Measurements from ENCODE around the gene NBAS.

The NBAS gene

DNA sequence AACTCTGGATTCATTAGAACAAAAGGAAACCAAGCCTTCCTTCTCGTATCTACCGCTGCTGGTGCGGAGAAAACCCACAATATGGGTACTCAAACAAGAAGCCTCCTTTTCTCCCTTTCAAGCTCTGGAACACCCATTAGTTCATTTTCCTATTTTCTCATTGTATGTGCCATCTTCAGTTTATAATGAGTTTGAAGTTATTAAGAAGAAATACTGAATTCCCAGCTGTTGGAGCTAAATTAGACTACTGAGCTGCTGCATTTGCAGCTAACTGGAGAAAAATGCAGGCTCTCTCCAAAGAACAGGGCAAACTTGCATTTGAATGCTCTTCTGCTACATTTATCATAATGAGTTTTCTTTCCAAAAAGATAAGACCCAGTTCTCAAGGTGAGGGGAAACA, 398.5 kb downstream of the NBAS start:
- no peaks in the 10 kb centered on the region for H3K27me3 Mint-ChIP-seq (ENCODE audit: low read depth)
- no peak overlapping the region for H3K27ac Mint-ChIP-seq

DNA sequence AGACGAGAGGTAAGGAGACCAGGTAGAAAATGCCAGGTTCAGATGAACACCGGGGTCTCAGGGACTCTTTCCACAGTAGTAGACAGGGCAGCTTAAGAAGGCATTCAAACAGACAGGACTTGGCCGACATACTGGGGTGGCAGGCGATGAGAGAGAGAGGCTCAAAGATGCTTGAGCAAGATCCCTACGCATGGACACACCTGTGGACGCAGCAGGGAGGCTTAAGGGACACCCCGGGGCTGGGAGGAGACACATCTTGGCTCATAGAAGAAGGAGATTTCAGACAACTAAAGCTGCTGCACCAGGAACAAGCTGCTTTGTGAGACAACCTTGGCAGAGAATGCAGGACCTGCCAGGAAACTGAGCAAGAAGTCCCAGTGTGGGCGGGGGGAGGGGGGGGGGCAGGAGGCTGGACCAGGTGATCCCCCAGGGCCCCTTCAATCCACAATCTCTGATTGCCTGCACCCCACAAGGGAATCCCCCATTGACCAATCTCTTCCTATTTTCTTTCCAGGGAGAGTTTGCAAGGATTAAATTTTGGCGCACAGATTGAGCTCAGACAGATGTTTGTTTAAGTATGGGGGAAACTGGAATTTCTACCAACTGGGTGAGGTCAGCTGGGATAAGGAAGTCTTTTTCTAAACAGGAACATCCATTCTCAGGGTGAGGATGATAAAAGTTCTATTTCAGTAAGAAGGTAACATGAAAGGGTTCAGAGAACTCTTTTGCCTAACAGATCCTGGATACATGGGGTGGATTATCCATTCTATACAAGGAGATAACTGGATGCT, 400.7 kb downstream of the NBAS start:
- peaks cover 8% of the 10 kb centered on the region for H3K4me1 Mint-ChIP-seq
- no peak overlapping the region for H3K27ac Mint-ChIP-seq
- H3K4me3 Mint-ChIP-seq = no peak overlapping the region
- H3K36me3 Mint-ChIP-seq (ENCODE audit: low read depth) = peaks cover 3% of the 10 kb centered on the region
- TF ChIP-seq, protein P1, sequence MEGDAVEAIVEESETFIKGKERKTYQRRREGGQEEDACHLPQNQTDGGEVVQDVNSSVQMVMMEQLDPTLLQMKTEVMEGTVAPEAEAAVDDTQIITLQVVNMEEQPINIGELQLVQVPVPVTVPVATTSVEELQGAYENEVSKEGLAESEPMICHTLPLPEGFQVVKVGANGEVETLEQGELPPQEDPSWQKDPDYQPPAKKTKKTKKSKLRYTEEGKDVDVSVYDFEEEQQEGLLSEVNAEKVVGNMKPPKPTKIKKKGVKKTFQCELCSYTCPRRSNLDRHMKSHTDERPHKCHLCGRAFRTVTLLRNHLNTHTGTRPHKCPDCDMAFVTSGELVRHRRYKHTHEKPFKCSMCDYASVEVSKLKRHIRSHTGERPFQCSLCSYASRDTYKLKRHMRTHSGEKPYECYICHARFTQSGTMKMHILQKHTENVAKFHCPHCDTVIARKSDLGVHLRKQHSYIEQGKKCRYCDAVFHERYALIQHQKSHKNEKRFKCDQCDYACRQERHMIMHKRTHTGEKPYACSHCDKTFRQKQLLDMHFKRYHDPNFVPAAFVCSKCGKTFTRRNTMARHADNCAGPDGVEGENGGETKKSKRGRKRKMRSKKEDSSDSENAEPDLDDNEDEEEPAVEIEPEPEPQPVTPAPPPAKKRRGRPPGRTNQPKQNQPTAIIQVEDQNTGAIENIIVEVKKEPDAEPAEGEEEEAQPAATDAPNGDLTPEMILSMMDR (IDR thresholded peaks at IDR 0.05; ENCODE audit: unreplicated experiment in 3 of 3) = no peak
- H3K9me3 Mint-ChIP-seq = no peaks in the 10 kb centered on the region
- H3K27me3 Mint-ChIP-seq (ENCODE audit: low read depth) = no peaks in the 10 kb centered on the region

More for the DNA sequence above, 398.5 kb downstream of the NBAS start:
- Mint-ChIP-seq H3K9me3 (no peaks in the 10 kb centered on the region), H3K36me3 (ENCODE audit: low read depth) (peaks cover 18% of the 10 kb centered on the region), H3K4me3 (no peak overlapping the region), H3K4me1 (peaks cover 8% of the 10 kb centered on the region)
- TF ChIP-seq, protein P1 (IDR thresholded peaks at IDR 0.05; ENCODE audit: unreplicated experiment in 3 of 3) = no peak

DNA sequence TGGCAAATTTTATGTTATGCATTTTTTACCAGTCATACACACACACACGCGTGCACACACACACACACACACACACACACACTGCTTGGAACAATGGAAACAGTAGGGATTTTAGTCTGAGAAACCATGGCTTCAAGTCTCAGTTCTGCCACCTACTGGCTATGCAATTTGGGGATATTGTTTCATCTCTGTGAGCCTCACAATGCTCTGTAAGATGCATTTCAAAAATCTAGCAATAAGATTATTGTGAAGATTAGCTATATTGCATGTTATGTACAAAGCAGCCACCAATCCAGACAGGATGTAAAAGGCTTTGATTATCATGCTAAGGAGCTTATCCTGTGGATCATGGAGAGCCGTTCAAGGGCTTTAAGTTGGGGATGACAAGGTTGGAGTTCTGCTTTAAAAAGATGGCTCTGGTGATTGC, 401.4 kb downstream of the NBAS start:
- Mint-ChIP-seq H3K36me3 (ENCODE audit: low read depth) (no peaks in the 10 kb centered on the region), H3K4me1 (peaks cover 8% of the 10 kb centered on the region), H3K9me3 (no peaks in the 10 kb centered on the region), H3K4me3 (no peak overlapping the region), H3K27ac (no peak overlapping the region), H3K27me3 (ENCODE audit: low read depth) (no peaks in the 10 kb centered on the region)
- TF ChIP-seq, protein P1 (IDR thresholded peaks at IDR 0.05; ENCODE audit: unreplicated experiment in 3 of 3) = peak; percentile 19 to 42 (median 21)

- TF ChIP-seq, protein P1 (IDR thresholded peaks at IDR 0.05; ENCODE audit: unreplicated experiment in 3 of 3) = no peak
- Mint-ChIP-seq H3K4me1 (peaks cover 8% of the 10 kb centered on the region), H3K27me3 (ENCODE audit: low read depth) (no peaks in the 10 kb centered on the region), H3K36me3 (ENCODE audit: low read depth) (no peaks in the 10 kb centered on the region), H3K9me3 (no peaks in the 10 kb centered on the region), H3K27ac (no peak overlapping the region), H3K4me3 (no peak overlapping the region)
Measured at GRCh38 chr2:15159206-15159605, 401.9 kb downstream of the NBAS start.

DNA sequence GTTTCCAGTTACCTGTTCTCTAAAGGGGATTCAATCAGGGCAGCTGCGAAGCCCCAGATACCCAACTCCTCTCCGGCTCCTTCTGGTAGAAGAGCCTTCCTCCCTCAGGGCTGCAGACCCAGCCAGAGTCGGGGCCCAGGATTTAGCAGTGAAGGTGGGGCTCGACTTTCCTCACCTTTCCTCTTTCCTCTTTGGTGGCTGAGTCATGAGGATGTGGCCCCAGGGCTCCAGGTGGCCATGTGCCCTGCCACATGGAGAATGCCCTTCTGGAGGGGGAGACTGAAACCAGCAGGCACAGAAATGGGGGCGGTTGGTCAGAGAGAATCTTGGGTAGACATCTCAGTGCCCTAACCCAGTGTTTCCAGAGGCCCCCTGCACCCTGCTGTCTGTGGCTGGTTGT, 402.6 kb downstream of the NBAS start:
- no peaks in the 10 kb centered on the region for H3K27me3 Mint-ChIP-seq (ENCODE audit: low read depth)
- TF ChIP-seq, protein P1 (IDR thresholded peaks at IDR 0.05; ENCODE audit: unreplicated experiment in 3 of 3) = no peak
- H3K27ac Mint-ChIP-seq = no peak overlapping the region
- H3K9me3 Mint-ChIP-seq = no peaks in the 10 kb centered on the region
- no peak overlapping the region for H3K4me3 Mint-ChIP-seq
- H3K36me3 Mint-ChIP-seq (ENCODE audit: low read depth) = no peaks in the 10 kb centered on the region
- peaks cover 8% of the 10 kb centered on the region for H3K4me1 Mint-ChIP-seq

GRCh38 chr2:15158100-15158499, 403.0 kb downstream of the NBAS start:
- H3K27me3 Mint-ChIP-seq (ENCODE audit: low read depth) = no peaks in the 10 kb centered on the region
- H3K36me3 Mint-ChIP-seq (ENCODE audit: low read depth) = no peaks in the 10 kb centered on the region
- TF ChIP-seq, protein P1 (IDR thresholded peaks at IDR 0.05; ENCODE audit: unreplicated experiment in 3 of 3) = no peak
- peaks cover 8% of the 10 kb centered on the region for H3K4me1 Mint-ChIP-seq
- no peak overlapping the region for H3K4me3 Mint-ChIP-seq
- no peak overlapping the region for H3K27ac Mint-ChIP-seq
- no peaks in the 10 kb centered on the region for H3K9me3 Mint-ChIP-seq
